Cardiac muscle cell (in vitro differentiated cells and primary cell): ENCODE data around the gene USP46. TPM values are rescaled to one million over a fixed set of nuclear protein-coding genes. Genes with fewer than 3 reads are reported as not detected.

Experiments used
- DNase-seq, 2 donors: peaks; one replicate each; pipeline versions ENCODE4 v3.0.0 to v3.0.0-alpha.2; 2010 to 2017; ENCODE audit warnings: low read depth in 1 of 2, low spot score in 1 of 2
- H3K27ac ChIP-seq: fragments of 200-600 bp; sonication (generic); 2 replicates; pipeline ENCODE4 v1.5.1; 2016
- H3K27me3 ChIP-seq: fragments of 200-600 bp; sonication (generic); 2 replicates; pipeline ENCODE4 v1.6.0; 2016; ENCODE audit warnings: control low read depth
- H3K36me3 ChIP-seq: fragments of 200-600 bp; sonication (generic); 2 replicates; pipeline ENCODE4 v1.5.1; 2016; ENCODE audit warnings: control low read depth
- H3K4me1 ChIP-seq: fragments of 200-600 bp; sonication (generic); 2 replicates; pipeline ENCODE4 v1.8.1; 2017; ENCODE audit warnings: low read depth, mild to moderate bottlenecking, mixed run types
- H3K4me3 ChIP-seq: fragments of 200-600 bp; sonication (generic); 2 replicates; pipeline ENCODE4 v1.5.1; 2016; ENCODE audit warnings: mild to moderate bottlenecking
- H3K9me3 ChIP-seq: fragments of 200-600 bp; sonication (generic); 2 replicates; pipeline ENCODE4 v1.5.1; 2017; ENCODE audit warnings: low read depth, mild to moderate bottlenecking, control low read depth
- CTCF ChIP-seq: IDR thresholded peaks from 2 replicates; pipeline ENCODE4 v1.5.1; 2012; ENCODE audit warnings: low read depth, mild to moderate bottlenecking, low read length
- polyA plus RNA-seq: library from polyadenylated mRNA; unstranded; fragments of >200 nt; fragmentation: Nextera tagmentation; extraction: Ambion mirVana; gene quantifications from 2 replicates; pipeline ENCODE4 v1.2.1, GENCODE V29; 2016
- total RNA-seq: library from RNA; depleted of rRNA; stranded (reverse); fragments of >200 nt; gene quantifications from 2 replicates; pipeline ENCODE4 v1.2.3, GENCODE V29; 2016

The USP46 gene
- total and polyA plus RNA-seq, 2 experiments from 2014 or later = 18.3 to 24.2 TPM

- Histone ChIP-seq H3K9me3 (no peaks in the 10 kb centered on the region), H3K27ac (peak overlapping the region; percentile 27), H3K4me3 (no peak overlapping the region), H3K27me3 (no peaks in the 10 kb centered on the region), H3K4me1 (peaks cover 13% of the 10 kb centered on the region), H3K36me3 (no peaks in the 10 kb centered on the region)
- no peak for TF ChIP-seq CTCF
- peak in 1 of 2 donors; percentile 25 for DNase-seq
These were observed 3.0 kb upstream of the USP46 start for GRCh38 chr4:52661966-52662690.

GRCh38 chr4:52660643-52661042, 1.5 kb upstream of the USP46 start:
- Histone ChIP-seq H3K4me1 (peaks cover 13% of the 10 kb centered on the region), H3K4me3 (no peak overlapping the region), H3K27me3 (no peaks in the 10 kb centered on the region), H3K36me3 (no peaks in the 10 kb centered on the region), H3K9me3 (no peaks in the 10 kb centered on the region), H3K27ac (no peak overlapping the region)
- TF ChIP-seq CTCF = no peak
- DNase-seq = no peak

- DNase-seq = peak; percentile 38 to 39
- H3K9me3 ChIP-seq = no peaks in the 10 kb centered on the region
- H3K27me3 ChIP-seq = no peaks in the 10 kb centered on the region
- peaks cover 13% of the 10 kb centered on the region for H3K4me1 ChIP-seq
- no peak for TF ChIP-seq CTCF
- no peaks in the 10 kb centered on the region for H3K36me3 ChIP-seq
- peak overlapping the region; percentile 96 for H3K4me3 ChIP-seq
- H3K27ac ChIP-seq = peak overlapping the region; percentile 97
These were observed 691 bp upstream of the USP46 start for GRCh38 chr4:52659722-52660261.

- no peak for TF ChIP-seq CTCF
- no peak for DNase-seq
- Histone ChIP-seq H3K27me3 (no peaks in the 10 kb centered on the region), H3K4me3 (peak overlapping the region; percentile 96), H3K27ac (peak overlapping the region; percentile 97), H3K4me1 (peaks cover 13% of the 10 kb centered on the region), H3K36me3 (no peaks in the 10 kb centered on the region), H3K9me3 (no peaks in the 10 kb centered on the region)
These were observed 480 bp downstream of the USP46 start for GRCh38 chr4:52658641-52659000.

GRCh38 chr4:52657618-52658501, 1.2 kb downstream of the USP46 start:
- no peaks in the 10 kb centered on the region for H3K36me3 ChIP-seq
- peak overlapping the region; percentile 97 for H3K27ac ChIP-seq
- H3K9me3 ChIP-seq = no peaks in the 10 kb centered on the region
- no peaks in the 10 kb centered on the region for H3K27me3 ChIP-seq
- TF ChIP-seq CTCF = no peak
- peaks cover 13% of the 10 kb centered on the region for H3K4me1 ChIP-seq
- peak overlapping the region; percentile 96 for H3K4me3 ChIP-seq
- peak; percentile 55 to 60 for DNase-seq
